Mammary epithelial cell (primary cell): Measurements from ENCODE around the gene RBM18.

ENCODE experiments used
- CTCF ChIP-seq, 2 donors: IDR thresholded peaks in 1 of 2; conservative IDR thresholded peaks in 1 of 2; 2 replicates each; pipeline ENCODE4 v1.5.1; 2011 to 2012; ENCODE audit warnings: inconsistent platforms in 2 of 2, low read length in 2 of 2, mild to moderate bottlenecking in 2 of 2, control low read depth in 1 of 2, low read depth in 1 of 2; ENCODE audit not compliant: insufficient read depth in 1 of 2; ENCODE audit errors: extremely low read depth in 1 of 2
- EZH2 ChIP-seq: IDR thresholded peaks from 2 replicates; pipeline ENCODE4 v1.6.1; 2012; ENCODE audit warnings: low read length, inconsistent platforms, borderline replicate concordance

DNA sequence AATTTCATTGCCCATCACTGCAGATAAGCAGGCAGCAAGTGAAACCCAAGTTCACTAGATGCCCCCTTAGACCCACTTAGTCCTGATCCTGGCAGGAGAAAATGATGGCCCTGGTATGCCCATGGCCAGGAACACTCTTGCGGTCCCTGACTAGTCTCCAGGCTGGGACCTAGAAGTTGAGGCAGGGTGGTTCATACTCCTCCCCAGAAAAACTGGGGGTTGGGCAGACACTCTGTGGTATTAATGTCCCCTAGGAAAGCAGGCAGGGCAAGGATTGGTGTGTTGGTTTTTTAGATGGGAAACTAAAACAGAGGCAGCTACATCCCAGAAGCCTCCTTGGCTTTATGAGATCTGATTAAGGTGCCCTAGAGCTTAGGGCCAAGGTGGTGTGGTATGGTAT lies 49.0 kb downstream of the RBM18 start:
- TF ChIP-seq CTCF (conservative IDR thresholded peaks at IDR 0.05 in 1 of 2, IDR thresholded peaks at IDR 0.05 in 1 of 2; ENCODE audit: extremely low read depth in 1 of 2, insufficient read depth in 1 of 2, low read depth in 1 of 2, low read length in 2 of 2) (no peak), EZH2 (no peak)
